Mesendoderm (in vitro differentiated cells): ENCODE results near the gene HSD17B4.
A peak's percentile ranks its signal among the peaks of the same experiment; 100 is the strongest.
"Not testable (repeated sequence)": the region's sequence is repeated elsewhere in the genome, so short reads cannot be mapped to it uniquely, and the experiment has no call there.

Experiments
- DNase-seq: peaks from one replicate; pipeline ENCODE4 v3.0.0; 2013
- H2AK5ac ChIP-seq: 2 replicates; pipeline ENCODE4 v1.6.1; 2013; ENCODE audit warnings: low read length, inconsistent platforms
- H2BK120ac ChIP-seq: 2 replicates; pipeline ENCODE4 v1.6.1; 2013; ENCODE audit warnings: low read depth, mild to moderate bottlenecking, low read length, moderate library complexity, mixed read lengths
- H2BK15ac ChIP-seq: replicated peaks from 2 replicates; pipeline ENCODE4 v1.6.1; 2013; ENCODE audit warnings: low read depth, mild to moderate bottlenecking, moderate library complexity
- H2BK5ac ChIP-seq: 2 replicates; pipeline ENCODE4 v1.6.1; 2013; ENCODE audit warnings: low read length, inconsistent platforms
- H3K18ac ChIP-seq: 2 replicates; pipeline ENCODE4 v1.6.1; 2013; ENCODE audit warnings: mild to moderate bottlenecking, low read length, mixed read lengths
- H3K23ac ChIP-seq: one replicate; pipeline ENCODE4 v1.6.1; 2013; ENCODE audit warnings: low read length
- H3K27ac ChIP-seq: 2 replicates; pipeline ENCODE4 v1.5.1; 2013; ENCODE audit warnings: low read depth, mild to moderate bottlenecking, inconsistent platforms, low read length, moderate library complexity
- H3K27me3 ChIP-seq: 2 replicates; pipeline ENCODE4 v1.6.1; 2013; ENCODE audit warnings: low read length, control low read depth, mild to moderate bottlenecking, inconsistent platforms; ENCODE audit not compliant: insufficient read depth, poor library complexity
- H3K36me3 ChIP-seq: 2 replicates; pipeline ENCODE4 v1.6.1; 2013; ENCODE audit warnings: low read length, inconsistent platforms; ENCODE audit not compliant: control insufficient read depth, insufficient read depth
- H3K4ac ChIP-seq: one replicate; pipeline ENCODE4 v1.6.1; 2013; ENCODE audit warnings: low read depth, mild to moderate bottlenecking, low read length, moderate library complexity
- H3K4me1 ChIP-seq: 2 replicates; pipeline ENCODE4 v1.6.1; 2013; ENCODE audit warnings: low read depth, low read length, inconsistent platforms; ENCODE audit not compliant: control insufficient read depth
- H3K4me2 ChIP-seq: 2 replicates; pipeline ENCODE4 v1.6.1; 2013; ENCODE audit warnings: low read length
- H3K4me3 ChIP-seq: 2 replicates; pipeline ENCODE4 v1.5.1; 2013; ENCODE audit warnings: mild to moderate bottlenecking, low read length
- H3K56ac ChIP-seq: one replicate; pipeline ENCODE4 v1.6.1; 2013; ENCODE audit warnings: low read length
- H3K79me1 ChIP-seq: 2 replicates; pipeline ENCODE4 v1.6.1; 2013; ENCODE audit warnings: low read length, inconsistent platforms
- H3K79me2 ChIP-seq: 2 replicates; pipeline ENCODE4 v1.6.1; 2013; ENCODE audit warnings: mild to moderate bottlenecking, low read length; ENCODE audit not compliant: control insufficient read depth, insufficient read depth
- H3K9ac ChIP-seq: 2 replicates; pipeline ENCODE4 v1.6.1; 2013; ENCODE audit warnings: low read length, inconsistent platforms
- H4K5ac ChIP-seq: one replicate; pipeline ENCODE4 v1.6.1; 2013; ENCODE audit warnings: low read length
- H4K8ac ChIP-seq: one replicate; pipeline ENCODE4 v1.6.1; 2013; ENCODE audit warnings: low read depth, mild to moderate bottlenecking, control low read depth, low read length, moderate library complexity
- WGBS: extraction: QIAGEN DNeasy Blood & Tissue Kit; methylation state at CpG from one replicate; pipeline ENCODE4 v1.1.7; 2013; ENCODE audit warnings: low lambda C conversion rate, missing lambda C conversion rate; ENCODE audit not compliant: insufficient coverage; ENCODE audit errors: extremely low coverage; 5-methylcytosine and 5-hydroxymethylcytosine counted together

Gene HSD17B4

GRCh38 chr5:119428166-119428565, 24.1 kb upstream of the HSD17B4 start:
- Histone ChIP-seq H3K27ac (peak overlapping the region; percentile 18), H3K56ac (peak overlapping the region; percentile 54), H2BK5ac (peak overlapping the region; percentile 52)
- H3K9ac ChIP-seq, H3K4me3 ChIP-seq, H3K18ac ChIP-seq, H3K27me3 ChIP-seq, H3K36me3 ChIP-seq, H3K4me2 ChIP-seq, H4K5ac ChIP-seq, H3K79me1 ChIP-seq, H3K23ac ChIP-seq, H3K79me2 ChIP-seq, H3K4ac ChIP-seq, DNase-seq, H2BK15ac ChIP-seq, H4K8ac ChIP-seq, H2BK120ac ChIP-seq, H2AK5ac ChIP-seq, H3K4me1 ChIP-seq: not testable (repeated sequence)
- WGBS: no CpG with 5 or more reads among the region's 1 CpG

GRCh38 chr5:119428574-119428973, 23.7 kb upstream of the HSD17B4 start:
- WGBS: no CpG with 5 or more reads among the region's 3 CpGs
- not testable (repeated sequence) for H3K27me3 ChIP-seq, DNase-seq, H3K9ac ChIP-seq, H4K5ac ChIP-seq, H3K4me1 ChIP-seq, H3K18ac ChIP-seq, H4K8ac ChIP-seq, H3K4ac ChIP-seq, H2BK120ac ChIP-seq, H3K27ac ChIP-seq, H3K79me2 ChIP-seq, H3K4me3 ChIP-seq, H3K79me1 ChIP-seq, H3K23ac ChIP-seq, H2BK15ac ChIP-seq, H3K4me2 ChIP-seq, H3K36me3 ChIP-seq
- Histone ChIP-seq H2BK5ac (peak overlapping the region; percentile 58), H2AK5ac (peak overlapping the region; percentile 43), H3K56ac (peak overlapping the region; percentile 35)

GRCh38 chr5:119432674-119433237, 19.5 kb upstream of the HSD17B4 start:
- not testable (repeated sequence) for H2BK5ac ChIP-seq, H4K5ac ChIP-seq, H3K27ac ChIP-seq, H3K56ac ChIP-seq, H3K9ac ChIP-seq, H3K18ac ChIP-seq, H3K23ac ChIP-seq, H4K8ac ChIP-seq, H3K79me2 ChIP-seq, H3K4me3 ChIP-seq, H2BK15ac ChIP-seq, DNase-seq, H3K79me1 ChIP-seq, H3K4me1 ChIP-seq, H3K4me2 ChIP-seq, H3K27me3 ChIP-seq, H3K4ac ChIP-seq, H2AK5ac ChIP-seq, H3K36me3 ChIP-seq, H2BK120ac ChIP-seq
- WGBS: no CpG with 5 or more reads among the region's 10 CpGs

GRCh38 chr5:119435436-119436132, 16.7 kb upstream of the HSD17B4 start:
- no peak overlapping the region for H3K4me2 ChIP-seq
- H3K4me3 ChIP-seq: no peak overlapping the region
- H3K56ac ChIP-seq: peak overlapping the region; percentile 60
- no peak overlapping the region for H3K4ac ChIP-seq
- no peaks in the 10 kb centered on the region for H3K4me1 ChIP-seq
- peak overlapping the region; percentile 78 for H2AK5ac ChIP-seq
- H3K27me3 ChIP-seq: no peaks in the 10 kb centered on the region
- peak overlapping the region; percentile 70 for H2BK5ac ChIP-seq
- no peak overlapping the region for H2BK15ac ChIP-seq
- no peaks in the 10 kb centered on the region for H3K79me1 ChIP-seq
- H3K27ac ChIP-seq: no peak overlapping the region
- no peak overlapping the region for H4K8ac ChIP-seq
- no peaks in the 10 kb centered on the region for H3K79me2 ChIP-seq
- H3K36me3 ChIP-seq: no peaks in the 10 kb centered on the region
- no CpG with 5 or more reads among the region's 8 CpGs for WGBS
- no peak overlapping the region for H3K23ac ChIP-seq
- no peak overlapping the region for H3K9ac ChIP-seq
- DNase-seq: peak; percentile 82
- H3K18ac ChIP-seq: no peak overlapping the region
- H2BK120ac ChIP-seq: no peak overlapping the region
- no peak overlapping the region for H4K5ac ChIP-seq

- H4K8ac ChIP-seq, H3K36me3 ChIP-seq, H3K27me3 ChIP-seq, H3K27ac ChIP-seq, DNase-seq, H2BK120ac ChIP-seq, H3K4ac ChIP-seq, H2BK5ac ChIP-seq, H3K56ac ChIP-seq, H3K4me1 ChIP-seq, H3K4me3 ChIP-seq, H2BK15ac ChIP-seq, H3K23ac ChIP-seq, H3K4me2 ChIP-seq, H4K5ac ChIP-seq, H2AK5ac ChIP-seq, H3K79me1 ChIP-seq, H3K79me2 ChIP-seq, H3K9ac ChIP-seq, H3K18ac ChIP-seq: not testable (repeated sequence)
- no CpG with 5 or more reads among the region's 3 CpGs for WGBS
Measured at GRCh38 chr5:119437785-119438586, 14.3 kb upstream of the HSD17B4 start.
